Measurements from ENCODE around the gene SKAP1. TPM values are rescaled to one million over a fixed set of nuclear protein-coding genes. Genes with fewer than 3 reads are reported as not detected.

Gene SKAP1
- total and polyA plus RNA-seq, 2 experiments from 2014 or later = 0.27 TPM; not detected in 1

DNA sequence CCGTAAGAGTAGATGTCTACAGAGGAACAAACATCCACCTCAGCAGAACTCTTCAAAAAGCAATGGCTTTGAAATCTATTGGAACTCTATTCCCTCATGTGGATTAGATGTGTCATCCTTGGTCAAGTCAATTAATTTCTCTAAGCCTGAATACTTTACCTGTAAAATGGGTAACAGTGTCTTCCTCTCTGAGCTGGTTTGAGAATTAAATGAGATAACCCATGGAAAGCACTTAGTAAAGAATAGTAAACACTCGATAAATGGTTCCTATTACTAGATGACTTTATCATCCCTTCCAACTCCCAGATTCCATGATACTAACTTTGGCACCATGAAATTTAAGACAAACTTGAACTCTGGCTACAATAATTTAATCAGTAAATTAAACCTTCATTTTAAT lies 89.1 kb downstream of the SKAP1 start (continued):
- TF ChIP-seq, protein P1, sequence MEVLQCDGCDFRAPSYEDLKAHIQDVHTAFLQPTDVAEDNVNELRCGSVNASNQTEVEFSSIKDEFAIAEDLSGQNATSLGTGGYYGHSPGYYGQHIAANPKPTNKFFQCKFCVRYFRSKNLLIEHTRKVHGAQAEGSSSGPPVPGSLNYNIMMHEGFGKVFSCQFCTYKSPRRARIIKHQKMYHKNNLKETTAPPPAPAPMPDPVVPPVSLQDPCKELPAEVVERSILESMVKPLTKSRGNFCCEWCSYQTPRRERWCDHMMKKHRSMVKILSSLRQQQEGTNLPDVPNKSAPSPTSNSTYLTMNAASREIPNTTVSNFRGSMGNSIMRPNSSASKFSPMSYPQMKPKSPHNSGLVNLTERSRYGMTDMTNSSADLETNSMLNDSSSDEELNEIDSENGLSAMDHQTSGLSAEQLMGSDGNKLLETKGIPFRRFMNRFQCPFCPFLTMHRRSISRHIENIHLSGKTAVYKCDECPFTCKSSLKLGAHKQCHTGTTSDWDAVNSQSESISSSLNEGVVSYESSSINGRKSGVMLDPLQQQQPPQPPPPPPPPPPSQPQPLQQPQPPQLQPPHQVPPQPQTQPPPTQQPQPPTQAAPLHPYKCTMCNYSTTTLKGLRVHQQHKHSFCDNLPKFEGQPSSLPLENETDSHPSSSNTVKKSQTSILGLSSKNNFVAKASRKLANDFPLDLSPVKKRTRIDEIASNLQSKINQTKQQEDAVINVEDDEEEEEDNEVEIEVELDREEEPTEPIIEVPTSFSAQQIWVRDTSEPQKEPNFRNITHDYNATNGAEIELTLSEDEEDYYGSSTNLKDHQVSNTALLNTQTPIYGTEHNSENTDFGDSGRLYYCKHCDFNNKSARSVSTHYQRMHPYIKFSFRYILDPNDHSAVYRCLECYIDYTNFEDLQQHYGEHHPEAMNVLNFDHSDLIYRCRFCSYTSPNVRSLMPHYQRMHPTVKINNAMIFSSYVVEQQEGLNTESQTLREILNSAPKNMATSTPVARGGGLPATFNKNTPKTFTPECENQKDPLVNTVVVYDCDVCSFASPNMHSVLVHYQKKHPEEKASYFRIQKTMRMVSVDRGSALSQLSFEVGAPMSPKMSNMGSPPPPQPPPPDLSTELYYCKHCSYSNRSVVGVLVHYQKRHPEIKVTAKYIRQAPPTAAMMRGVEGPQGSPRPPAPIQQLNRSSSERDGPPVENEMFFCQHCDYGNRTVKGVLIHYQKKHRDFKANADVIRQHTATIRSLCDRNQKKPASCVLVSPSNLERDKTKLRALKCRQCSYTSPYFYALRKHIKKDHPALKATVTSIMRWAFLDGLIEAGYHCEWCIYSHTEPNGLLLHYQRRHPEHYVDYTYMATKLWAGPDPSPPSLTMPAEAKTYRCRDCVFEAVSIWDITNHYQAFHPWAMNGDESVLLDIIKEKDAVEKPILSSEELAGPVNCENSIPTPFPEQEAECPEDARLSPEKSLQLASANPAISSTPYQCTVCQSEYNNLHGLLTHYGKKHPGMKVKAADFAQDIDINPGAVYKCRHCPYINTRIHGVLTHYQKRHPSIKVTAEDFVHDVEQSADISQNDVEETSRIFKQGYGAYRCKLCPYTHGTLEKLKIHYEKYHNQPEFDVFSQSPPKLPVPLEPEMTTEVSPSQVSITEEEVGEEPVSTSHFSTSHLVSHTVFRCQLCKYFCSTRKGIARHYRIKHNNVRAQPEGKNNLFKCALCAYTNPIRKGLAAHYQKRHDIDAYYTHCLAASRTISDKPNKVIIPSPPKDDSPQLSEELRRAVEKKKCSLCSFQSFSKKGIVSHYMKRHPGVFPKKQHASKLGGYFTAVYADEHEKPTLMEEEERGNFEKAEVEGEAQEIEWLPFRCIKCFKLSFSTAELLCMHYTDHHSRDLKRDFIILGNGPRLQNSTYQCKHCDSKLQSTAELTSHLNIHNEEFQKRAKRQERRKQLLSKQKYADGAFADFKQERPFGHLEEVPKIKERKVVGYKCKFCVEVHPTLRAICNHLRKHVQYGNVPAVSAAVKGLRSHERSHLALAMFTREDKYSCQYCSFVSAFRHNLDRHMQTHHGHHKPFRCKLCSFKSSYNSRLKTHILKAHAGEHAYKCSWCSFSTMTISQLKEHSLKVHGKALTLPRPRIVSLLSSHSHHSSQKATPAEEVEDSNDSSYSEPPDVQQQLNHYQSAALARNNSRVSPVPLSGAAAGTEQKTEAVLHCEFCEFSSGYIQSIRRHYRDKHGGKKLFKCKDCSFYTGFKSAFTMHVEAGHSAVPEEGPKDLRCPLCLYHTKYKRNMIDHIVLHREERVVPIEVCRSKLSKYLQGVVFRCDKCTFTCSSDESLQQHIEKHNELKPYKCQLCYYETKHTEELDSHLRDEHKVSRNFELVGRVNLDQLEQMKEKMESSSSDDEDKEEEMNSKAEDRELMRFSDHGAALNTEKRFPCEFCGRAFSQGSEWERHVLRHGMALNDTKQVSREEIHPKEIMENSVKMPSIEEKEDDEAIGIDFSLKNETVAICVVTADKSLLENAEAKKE (CRISPR knock-in tag; IDR thresholded peaks at IDR 0.05) = no peak
- no peak for TF ChIP-seq NANOG (IDR thresholded peaks at IDR 0.05; ENCODE audit: borderline replicate concordance)
- no peak for TF ChIP-seq JUNB (IDR thresholded peaks at IDR 0.05; ENCODE audit: unreplicated experiment)
- TF ChIP-seq, protein P2, sequence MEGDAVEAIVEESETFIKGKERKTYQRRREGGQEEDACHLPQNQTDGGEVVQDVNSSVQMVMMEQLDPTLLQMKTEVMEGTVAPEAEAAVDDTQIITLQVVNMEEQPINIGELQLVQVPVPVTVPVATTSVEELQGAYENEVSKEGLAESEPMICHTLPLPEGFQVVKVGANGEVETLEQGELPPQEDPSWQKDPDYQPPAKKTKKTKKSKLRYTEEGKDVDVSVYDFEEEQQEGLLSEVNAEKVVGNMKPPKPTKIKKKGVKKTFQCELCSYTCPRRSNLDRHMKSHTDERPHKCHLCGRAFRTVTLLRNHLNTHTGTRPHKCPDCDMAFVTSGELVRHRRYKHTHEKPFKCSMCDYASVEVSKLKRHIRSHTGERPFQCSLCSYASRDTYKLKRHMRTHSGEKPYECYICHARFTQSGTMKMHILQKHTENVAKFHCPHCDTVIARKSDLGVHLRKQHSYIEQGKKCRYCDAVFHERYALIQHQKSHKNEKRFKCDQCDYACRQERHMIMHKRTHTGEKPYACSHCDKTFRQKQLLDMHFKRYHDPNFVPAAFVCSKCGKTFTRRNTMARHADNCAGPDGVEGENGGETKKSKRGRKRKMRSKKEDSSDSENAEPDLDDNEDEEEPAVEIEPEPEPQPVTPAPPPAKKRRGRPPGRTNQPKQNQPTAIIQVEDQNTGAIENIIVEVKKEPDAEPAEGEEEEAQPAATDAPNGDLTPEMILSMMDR (conservative IDR thresholded peaks at IDR 0.05; ENCODE audit: low read depth in 2 of 2) = no peak
- TF ChIP-seq EZH2phosphoT487 (IDR thresholded peaks at IDR 0.05; ENCODE audit: unreplicated experiment) = no peak
- no peak for TF ChIP-seq POLR2AphosphoS5 (IDR thresholded peaks at IDR 0.05; ENCODE audit: low read depth)
- no peak for TF ChIP-seq CREB1 (CRISPR knock-in tag; IDR thresholded peaks at IDR 0.05; ENCODE audit: low read depth)
- TF ChIP-seq, protein P3, sequence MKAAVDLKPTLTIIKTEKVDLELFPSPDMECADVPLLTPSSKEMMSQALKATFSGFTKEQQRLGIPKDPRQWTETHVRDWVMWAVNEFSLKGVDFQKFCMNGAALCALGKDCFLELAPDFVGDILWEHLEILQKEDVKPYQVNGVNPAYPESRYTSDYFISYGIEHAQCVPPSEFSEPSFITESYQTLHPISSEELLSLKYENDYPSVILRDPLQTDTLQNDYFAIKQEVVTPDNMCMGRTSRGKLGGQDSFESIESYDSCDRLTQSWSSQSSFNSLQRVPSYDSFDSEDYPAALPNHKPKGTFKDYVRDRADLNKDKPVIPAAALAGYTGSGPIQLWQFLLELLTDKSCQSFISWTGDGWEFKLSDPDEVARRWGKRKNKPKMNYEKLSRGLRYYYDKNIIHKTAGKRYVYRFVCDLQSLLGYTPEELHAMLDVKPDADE (IDR thresholded peaks at IDR 0.05) = no peak
- TF ChIP-seq EZH2 (IDR thresholded peaks at IDR 0.05; ENCODE audit: low read depth, unreplicated experiment) = no peak

Measured in GM23338 (cell line).